ENCODE measurements around the gene SLC40A1. TPM values are rescaled to one million over a fixed set of nuclear protein-coding genes. Genes with fewer than 3 reads are reported as not detected.

The SLC40A1 gene
- total RNA-seq, 3 donors from 2014 or later = 42.2 to 183 (median 162) TPM

GRCh38 chr2:189582140-189582808 is 1.7 kb upstream of the SLC40A1 start:
- H3K27me3 ChIP-seq = no peaks in the 10 kb centered on the region
- no peaks in the 10 kb centered on the region for H3K4me1 ChIP-seq
- intact Hi-C loops (cut with DNase I; ENCODE audit: low total_unique reads) = no loop called here
- H3K27ac ChIP-seq = peak overlapping the region; percentile 87 to 91
- TF ChIP-seq CTCF (IDR thresholded peaks at IDR 0.05) = no peak
- no peak for TF ChIP-seq POLR2AphosphoS5 (IDR thresholded peaks at IDR 0.05)
- no peak for TF ChIP-seq POLR2A (IDR thresholded peaks at IDR 0.05)
- no peak for DNase-seq (ENCODE audit: low spot score in 2 of 2)
- H3K36me3 ChIP-seq = no peaks in the 10 kb centered on the region
- H3K4me3 ChIP-seq = no peak overlapping the region
- no peaks in the 10 kb centered on the region for H3K9me3 ChIP-seq

- no peaks in the 10 kb centered on the region for H3K4me1 ChIP-seq
- no peak for TF ChIP-seq POLR2AphosphoS5 (IDR thresholded peaks at IDR 0.05)
- TF ChIP-seq CTCF (IDR thresholded peaks at IDR 0.05) = no peak
- TF ChIP-seq POLR2A (IDR thresholded peaks at IDR 0.05) = no peak
- H3K4me3 ChIP-seq = peak overlapping the region; percentile 64 to 81 (median 67)
- H3K27me3 ChIP-seq = no peaks in the 10 kb centered on the region
- no peaks in the 10 kb centered on the region for H3K36me3 ChIP-seq
- H3K9me3 ChIP-seq = no peaks in the 10 kb centered on the region
- intact Hi-C loops (cut with DNase I; ENCODE audit: low total_unique reads) = no loop called here
- H3K27ac ChIP-seq = peak overlapping the region; percentile 87 to 91
- DNase-seq (ENCODE audit: low spot score in 2 of 2) = no peak
Observed at GRCh38 chr2:189581354-189582139, 961 bp upstream of the SLC40A1 start.

- TF ChIP-seq POLR2AphosphoS5 (IDR thresholded peaks at IDR 0.05) (no peak), POLR2A (IDR thresholded peaks at IDR 0.05) (no peak), CTCF (IDR thresholded peaks at IDR 0.05) (no peak)
Observed at GRCh38 chr2:189580241-189580651, 340 bp downstream of the SLC40A1 start.

DNA sequence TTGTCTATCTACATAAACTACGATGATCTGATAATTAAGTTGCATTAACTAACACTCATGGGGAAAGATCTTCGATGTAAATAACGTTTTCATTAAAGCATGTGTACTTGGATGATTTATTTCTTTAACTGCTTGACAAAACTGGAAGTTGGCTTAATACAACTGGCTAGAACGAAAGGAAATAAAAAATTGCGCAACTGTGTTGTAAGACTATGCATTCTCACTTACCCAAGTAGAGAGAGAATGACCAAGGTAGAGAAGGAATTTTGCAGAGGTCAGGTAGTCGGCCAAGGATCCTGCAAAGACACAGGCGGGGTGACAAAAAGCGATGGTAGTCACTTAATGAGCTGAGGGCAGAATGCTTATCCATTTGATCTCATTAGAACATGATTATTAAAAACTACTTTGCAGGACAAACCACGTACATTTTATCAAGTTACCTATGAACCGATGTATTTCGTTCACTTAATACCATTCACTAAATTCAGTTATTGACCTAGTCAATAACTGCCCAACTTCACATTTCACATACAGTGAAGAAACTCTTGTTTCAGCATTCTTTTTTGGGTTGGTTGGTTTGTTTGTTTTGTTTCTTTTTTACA is 900 bp downstream of the SLC40A1 start:
- intact Hi-C loops (cut with DNase I; ENCODE audit: low total_unique reads) = no loop called here
- peak overlapping the region; percentile 87 to 91 for H3K27ac ChIP-seq
- DNase-seq (ENCODE audit: low spot score in 2 of 2) = no peak
- no peaks in the 10 kb centered on the region for H3K27me3 ChIP-seq
- TF ChIP-seq CTCF (IDR thresholded peaks at IDR 0.05) (no peak), POLR2AphosphoS5 (IDR thresholded peaks at IDR 0.05) (no peak), POLR2A (IDR thresholded peaks at IDR 0.05) (no peak)
- no peaks in the 10 kb centered on the region for H3K9me3 ChIP-seq
- no peaks in the 10 kb centered on the region for H3K4me1 ChIP-seq
- no peaks in the 10 kb centered on the region for H3K36me3 ChIP-seq
- H3K4me3 ChIP-seq = peak overlapping the region; percentile 64 to 81 (median 67)

More at GRCh38 chr2:189580241-189580651, 340 bp downstream of the SLC40A1 start:
- Histone ChIP-seq H3K4me3 (peak overlapping the region; percentile 64 to 81 (median 67)), H3K4me1 (no peaks in the 10 kb centered on the region), H3K27ac (peak overlapping the region; percentile 87 to 91), H3K36me3 (no peaks in the 10 kb centered on the region), H3K27me3 (no peaks in the 10 kb centered on the region), H3K9me3 (no peaks in the 10 kb centered on the region)
- no peak for DNase-seq (ENCODE audit: low spot score in 2 of 2)
- intact Hi-C loops (cut with DNase I; ENCODE audit: low total_unique reads) = no loop called here
